CD4-positive, alpha-beta T cell treated with Interferon alpha-2 for 1 hour (primary cell): ENCODE measurements around the gene MBD6.
"Not testable (repeated sequence)": the region's sequence is repeated elsewhere in the genome, so short reads cannot be mapped to it uniquely, and the experiment has no call there.

Experiments used
- DNase-seq, 2 donors: peaks; one replicate each; pipeline ENCODE4 v3.0.0-alpha.2; 2020 to 2022

Gene MBD6

GRCh38 chr12:57515408-57515933, 7.2 kb upstream of the MBD6 start:
- no peak for DNase-seq

- DNase-seq, result no peak
Measured at GRCh38 chr12:57515934-57516541, 6.6 kb upstream of the MBD6 start.

- no peak for DNase-seq
Measured at GRCh38 chr12:57516617-57517153, 5.9 kb upstream of the MBD6 start.

DNA sequence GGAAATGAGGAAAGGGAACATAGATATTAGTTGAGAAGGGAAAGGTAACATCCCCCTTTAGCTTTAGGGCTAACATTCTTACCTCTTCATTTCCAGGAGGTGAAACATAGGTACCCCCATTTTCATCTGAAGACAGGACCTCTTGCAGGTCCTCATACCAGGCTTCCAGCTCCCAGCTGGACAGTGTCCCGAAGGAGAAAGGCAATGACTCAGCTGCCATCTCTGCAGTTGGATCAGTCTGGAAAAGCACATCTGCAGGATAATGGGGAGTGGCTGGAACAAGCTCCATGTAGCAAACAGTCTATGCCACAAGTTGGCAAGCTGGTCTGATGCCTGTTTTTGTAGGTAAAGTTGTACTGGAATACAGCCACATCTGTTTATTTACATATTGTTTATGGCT, 5.4 kb upstream of the MBD6 start:
- DNase-seq, result no peak

- DNase-seq, result not testable (repeated sequence)
Measured at GRCh38 chr12:57517718-57518117, 4.9 kb upstream of the MBD6 start.

DNA sequence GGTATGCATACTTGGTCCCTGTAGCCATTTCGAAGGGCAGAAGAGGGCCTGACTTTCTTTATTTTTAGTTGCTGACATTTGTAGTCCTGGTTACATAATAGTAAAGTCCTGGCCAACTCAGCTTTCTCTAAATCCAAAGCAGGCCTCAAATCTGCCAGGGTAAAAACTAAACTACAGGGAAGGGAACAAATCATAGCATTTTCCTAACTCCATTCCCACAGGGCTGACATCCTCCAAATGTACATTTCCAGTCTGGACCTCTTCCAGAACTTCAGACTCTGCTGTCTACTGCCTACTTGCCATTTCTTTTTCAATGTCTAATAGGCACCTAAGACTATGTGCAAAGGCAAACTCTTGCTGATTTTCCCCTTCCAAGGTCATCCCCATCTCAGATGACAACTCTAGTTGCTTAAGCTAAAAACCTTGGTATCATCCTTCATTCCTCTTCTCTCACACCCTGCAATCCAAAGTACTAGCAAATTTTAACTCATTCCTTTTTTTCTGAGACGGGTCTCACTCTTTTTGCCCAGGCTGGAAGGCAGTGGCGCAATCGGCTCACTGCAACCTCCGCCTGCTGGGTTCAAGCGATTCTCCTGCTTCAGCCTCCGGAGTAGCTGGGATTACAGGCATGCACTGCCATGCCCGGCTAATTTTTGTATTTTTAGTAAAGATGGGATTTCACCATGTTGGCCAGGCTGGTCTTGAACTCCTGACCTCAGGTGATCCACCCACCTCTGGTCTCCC, 4.3 kb upstream of the MBD6 start:
- DNase-seq, result no peak

DNA sequence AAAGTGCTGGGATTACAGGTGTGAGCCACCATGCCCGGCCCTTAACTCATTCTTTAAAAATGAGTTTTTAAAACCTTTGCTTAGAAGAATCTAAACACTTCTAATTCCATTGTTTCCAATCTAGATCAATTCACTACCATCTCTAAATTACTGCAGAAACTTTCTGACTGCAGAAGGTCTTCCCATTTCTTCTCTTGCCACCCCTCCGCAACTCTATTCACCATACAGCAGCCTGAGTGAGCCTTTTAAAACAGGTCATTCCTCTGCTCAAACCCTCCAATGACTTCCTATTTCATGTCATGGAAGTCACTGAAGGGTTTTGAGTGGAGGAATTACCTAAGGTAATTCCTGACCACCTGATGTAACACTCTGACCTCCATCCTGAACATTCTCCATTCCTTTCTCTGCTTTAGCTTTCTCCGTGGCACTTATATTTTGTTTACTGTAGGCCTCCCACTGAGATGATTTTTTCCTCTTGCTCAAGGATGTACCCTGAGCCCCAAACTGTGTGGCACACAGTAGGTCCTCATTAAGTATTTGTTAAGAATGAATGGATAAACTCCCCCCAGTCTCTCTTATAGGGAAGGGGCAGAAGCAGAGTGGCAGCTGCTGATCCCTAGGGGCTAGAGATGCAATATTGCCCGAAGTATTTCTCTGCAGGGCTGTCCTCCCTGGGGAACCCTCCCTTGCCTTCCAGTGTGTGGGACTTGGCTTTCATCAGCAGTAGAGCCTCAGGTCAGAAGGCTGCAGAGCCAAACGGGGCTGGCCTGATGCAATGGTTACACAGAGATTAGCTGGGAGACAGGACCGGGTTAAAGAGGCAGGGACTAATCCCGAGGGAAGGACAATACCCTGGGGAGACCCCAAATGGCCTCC, 3.5 kb upstream of the MBD6 start:
- DNase-seq, result no peak

GRCh38 chr12:57519796-57520052, 2.9 kb upstream of the MBD6 start:
- peak in 1 of 2 donors; percentile 35 for DNase-seq

DNA sequence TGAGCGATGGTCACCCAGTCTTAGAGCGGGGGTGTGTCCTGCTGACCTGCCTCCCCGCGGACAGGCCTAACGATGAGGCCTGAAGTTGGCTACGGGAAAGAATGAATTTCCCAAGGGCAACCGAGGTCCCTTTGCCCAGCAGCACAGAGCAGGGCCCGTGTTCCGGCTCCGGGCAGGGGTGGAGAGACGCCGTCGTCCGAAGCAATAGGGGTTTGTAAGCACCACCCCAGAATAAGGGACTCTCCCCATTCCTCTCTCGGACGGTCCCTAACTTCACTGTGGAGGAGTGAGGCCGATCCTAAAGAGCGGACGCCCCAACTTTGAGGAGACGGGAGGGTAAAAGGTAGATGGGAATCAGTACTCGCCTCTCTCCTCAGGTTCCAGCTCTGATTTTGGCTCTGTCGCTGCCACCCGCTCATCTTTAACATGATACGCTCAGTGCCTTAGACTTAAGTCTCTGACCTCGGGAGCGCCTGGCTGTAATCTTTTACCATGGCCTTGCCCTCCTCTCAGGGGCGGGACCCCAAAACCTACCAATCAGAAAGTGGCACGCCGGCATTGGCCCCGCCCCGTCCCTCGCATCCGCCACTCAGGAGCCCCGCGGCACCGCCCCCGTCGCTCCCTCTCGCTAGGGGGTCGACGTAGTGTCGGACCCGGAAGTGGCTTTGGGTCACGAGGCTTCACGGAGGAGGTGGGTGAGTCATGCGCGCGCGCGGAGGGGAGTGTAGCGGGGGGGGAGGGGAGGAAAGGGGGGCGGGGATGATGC, 2.4 kb upstream of the MBD6 start, which contains the start of gene DDIT3:
TSS of gene DDIT3 (minus strand) at position 462 of the 766 bp plus-strand sequence. CDS start 3,108 bp downstream, outside the sequence.
- DNase-seq, result peak; percentile 100

DNA sequence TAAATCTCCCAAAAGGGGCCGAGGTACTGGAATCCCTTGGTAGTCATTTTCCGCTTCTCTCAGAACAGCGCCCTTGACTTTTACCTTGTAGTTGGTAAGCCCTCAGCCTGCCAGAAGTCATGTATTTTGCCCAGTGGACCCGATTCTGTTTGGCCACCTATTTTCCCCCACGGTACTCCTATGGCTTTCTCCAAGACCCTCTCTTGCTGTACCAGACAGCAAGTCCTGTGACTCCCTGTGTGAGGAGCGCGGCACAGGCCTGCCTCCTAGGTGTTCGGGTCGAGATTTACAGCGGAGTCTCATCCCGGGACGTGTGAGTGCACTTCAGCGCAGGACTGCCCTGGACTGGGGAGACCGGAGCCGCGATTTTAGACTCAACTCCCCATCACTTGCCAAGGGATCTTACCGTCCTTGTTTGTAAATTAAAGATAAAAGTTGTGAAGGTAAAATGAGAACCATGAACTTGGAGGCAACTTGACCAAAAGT, 1.1 kb upstream of the MBD6 start:
- DNase-seq, result no peak

GRCh38 chr12:57522887-57523705, 472 bp downstream of the MBD6 start:
- DNase-seq, result peak in 1 of 2 donors; percentile 57

DNA sequence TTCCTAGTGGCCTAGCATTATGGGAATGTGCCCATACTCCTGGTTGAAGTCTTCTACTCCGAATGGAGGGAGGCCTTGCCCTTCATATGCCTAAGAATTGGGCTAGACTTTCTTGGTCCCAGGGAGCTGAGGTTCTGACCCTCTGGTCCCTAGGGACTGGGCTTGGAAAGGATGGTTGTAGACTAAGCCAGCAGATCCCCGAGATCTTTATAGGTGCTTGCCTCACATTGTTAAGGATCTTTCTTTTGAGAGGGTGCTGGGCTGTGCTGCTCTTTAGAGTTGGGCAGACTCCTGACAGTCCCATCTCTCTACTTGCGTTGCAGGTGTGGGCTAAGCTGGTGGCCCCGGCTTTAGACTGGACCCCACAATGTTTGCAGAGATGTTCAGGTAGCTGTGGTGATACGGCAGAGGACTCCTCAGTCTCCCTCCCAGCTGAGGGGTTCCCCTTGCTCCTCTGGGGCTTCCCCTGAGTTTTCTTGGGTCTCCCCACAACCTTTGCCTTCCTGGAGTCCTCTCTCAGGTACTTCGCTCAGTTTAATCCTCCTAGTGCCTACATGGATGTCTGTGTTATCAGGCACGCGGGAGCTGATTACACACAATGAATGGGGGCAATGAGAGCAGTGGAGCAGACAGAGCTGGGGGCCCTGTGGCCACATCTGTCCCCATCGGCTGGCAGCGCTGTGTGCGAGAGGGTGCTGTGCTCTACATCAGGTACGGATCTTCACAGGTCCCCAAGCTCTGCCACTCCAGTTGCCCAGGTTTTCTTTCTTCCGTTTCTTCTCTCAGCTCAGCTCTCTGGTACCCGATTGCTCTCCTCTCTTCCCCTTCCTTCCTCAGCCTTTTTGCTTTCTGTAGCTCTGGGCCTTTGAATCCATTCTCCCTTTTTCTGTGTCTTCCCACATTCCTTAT, 1.3 kb downstream of the MBD6 start:
- DNase-seq, result peak in 1 of 2 donors; percentile 33

DNA sequence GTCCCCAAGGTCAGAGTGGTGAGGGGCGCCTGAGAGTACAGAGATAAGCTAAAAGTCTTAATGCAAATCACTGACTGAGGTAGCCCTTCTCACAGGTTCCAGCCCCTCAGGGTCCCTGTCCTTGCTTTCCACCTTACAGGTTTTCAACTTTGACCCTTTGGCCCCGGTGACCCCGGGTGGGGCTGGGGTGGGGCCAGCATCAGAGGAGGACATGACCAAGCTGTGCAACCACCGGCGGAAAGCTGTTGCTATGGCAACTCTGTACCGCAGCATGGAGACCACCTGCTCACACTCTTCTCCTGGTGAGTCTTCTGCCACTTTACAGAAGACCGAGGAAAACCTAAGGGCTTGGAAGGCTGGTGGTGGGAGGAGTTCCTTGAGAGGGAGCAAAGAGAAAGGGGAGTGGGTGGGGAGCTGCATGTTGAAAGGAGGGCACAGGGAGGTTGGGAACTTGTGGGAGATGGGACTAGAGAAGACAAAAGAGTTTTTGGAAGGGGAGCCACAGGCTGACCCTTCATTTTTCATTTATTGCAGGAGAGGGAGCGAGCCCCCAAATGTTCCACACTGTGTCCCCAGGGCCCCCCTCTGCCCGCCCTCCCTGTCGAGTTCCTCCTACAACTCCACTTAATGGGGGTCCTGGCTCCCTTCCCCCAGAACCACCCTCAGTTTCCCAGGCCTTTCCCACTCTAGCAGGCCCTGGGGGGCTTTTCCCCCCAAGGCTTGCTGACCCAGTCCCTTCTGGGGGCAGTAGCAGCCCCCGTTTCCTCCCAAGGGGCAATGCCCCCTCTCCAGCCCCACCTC, 2.4 kb downstream of the MBD6 start:
- no peak for DNase-seq

- DNase-seq, result no peak
Measured at GRCh38 chr12:57525615-57526383, 3.2 kb downstream of the MBD6 start.

DNA sequence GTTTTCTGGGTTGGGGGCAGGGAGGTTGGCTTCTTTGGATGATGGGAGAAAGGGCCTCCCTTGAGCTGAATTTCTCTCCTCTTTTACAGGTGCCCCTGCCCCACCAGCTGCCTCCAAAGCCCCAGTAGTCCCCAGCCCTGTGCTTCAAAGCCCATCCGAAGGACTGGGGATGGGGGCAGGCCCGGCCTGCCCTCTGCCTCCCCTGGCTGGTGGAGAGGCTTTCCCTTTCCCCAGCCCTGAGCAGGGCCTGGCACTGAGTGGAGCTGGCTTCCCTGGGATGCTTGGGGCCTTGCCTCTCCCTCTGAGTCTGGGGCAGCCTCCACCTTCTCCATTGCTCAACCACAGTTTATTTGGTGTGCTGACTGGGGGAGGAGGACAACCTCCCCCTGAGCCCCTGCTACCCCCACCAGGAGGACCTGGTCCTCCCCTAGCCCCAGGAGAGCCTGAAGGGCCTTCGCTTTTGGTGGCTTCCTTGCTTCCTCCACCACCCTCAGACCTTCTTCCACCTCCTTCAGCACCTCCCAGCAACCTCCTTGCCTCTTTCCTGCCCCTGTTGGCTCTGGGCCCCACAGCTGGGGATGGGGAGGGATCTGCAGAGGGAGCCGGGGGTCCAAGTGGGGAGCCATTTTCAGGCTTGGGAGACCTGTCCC, 4.0 kb downstream of the MBD6 start:
- no peak for DNase-seq

- DNase-seq, result no peak
Measured at GRCh38 chr12:57527184-57527583, 4.6 kb downstream of the MBD6 start.

- no peak for DNase-seq
Measured at GRCh38 chr12:57528176-57528575, 5.6 kb downstream of the MBD6 start.
